ENCODE data around the gene AGBL4.

AGBL4 gene

DNA sequence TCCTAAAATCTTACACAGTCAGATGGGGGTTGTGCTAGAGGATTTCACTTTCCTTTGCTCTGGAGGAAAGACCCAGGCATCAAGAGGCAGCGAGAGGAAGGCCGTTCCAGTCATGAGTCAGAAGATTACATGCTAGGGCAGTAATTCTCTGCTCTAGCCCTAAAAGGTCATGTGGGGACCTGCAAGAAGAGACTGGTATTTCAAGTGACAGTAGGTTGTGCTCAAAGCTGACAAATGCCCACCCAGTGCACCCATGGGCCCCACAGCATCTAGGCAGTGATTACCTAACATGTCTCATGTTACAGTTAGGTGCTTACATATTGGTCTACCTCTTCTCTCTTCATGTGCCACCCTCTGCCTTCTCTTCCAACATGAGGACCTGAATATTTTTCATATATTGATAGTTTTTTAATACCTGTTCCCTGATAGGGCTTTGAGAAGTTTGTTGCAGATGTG is 1147.4 kb downstream of the AGBL4 start:
- no peak for DNase-seq

DNA sequence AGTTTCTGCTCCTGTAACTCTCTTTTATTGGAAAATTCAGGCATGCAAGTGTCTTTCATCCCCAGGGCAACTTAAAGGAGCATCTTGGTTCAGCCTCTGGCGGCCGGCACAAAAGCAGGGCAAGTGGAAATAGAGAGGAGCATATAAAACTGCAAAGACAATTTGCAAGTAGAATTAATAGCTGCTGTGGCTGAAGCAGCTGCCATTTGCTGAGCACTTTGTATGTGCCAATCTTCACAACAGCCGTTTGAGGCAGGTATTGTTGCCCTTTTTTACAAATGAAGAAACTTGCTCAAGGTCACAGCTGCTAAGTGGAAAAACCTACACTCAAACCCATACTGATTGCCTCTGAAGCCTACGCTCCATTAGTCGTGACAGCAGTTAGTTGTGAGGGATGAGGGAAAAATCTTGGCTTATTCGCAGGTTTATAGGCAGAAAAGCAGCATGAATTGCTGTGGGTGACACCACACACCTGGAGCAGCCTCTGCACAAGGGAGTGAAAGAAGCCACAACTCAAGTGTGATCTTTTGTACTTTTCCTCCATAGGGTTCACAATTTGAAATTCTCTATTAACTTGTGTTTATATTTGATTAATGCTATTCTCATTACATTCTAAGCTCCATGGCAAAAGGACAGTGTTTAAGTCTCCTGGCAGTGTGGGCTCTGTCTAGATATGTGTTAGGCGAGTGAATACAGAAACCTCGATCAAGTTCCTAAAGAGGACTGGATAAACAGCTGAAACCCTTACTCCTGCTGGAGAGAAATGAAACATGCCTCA is 1148.0 kb downstream of the AGBL4 start:
- DNase-seq = no peak

DNA sequence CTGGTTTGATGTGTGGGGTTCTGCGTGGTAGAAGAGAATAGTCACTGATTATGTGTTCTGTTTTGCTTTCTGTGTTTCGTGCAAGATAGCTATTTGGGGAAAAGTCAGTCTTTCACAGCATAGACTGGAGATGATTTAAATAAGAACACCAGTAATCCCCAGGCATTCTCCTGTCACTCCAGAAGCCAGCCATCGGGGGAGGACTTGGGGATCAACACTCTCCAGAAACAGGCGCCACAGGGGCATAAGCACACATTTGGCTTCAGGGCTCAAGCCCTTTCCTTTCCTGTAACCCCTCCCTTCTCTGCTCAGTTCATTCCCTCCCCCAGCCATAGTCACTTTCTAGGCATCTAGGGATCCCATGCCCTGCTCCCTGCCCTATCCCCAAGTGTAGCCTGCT is 1149.8 kb downstream of the AGBL4 start:
- DNase-seq = no peak

DNA sequence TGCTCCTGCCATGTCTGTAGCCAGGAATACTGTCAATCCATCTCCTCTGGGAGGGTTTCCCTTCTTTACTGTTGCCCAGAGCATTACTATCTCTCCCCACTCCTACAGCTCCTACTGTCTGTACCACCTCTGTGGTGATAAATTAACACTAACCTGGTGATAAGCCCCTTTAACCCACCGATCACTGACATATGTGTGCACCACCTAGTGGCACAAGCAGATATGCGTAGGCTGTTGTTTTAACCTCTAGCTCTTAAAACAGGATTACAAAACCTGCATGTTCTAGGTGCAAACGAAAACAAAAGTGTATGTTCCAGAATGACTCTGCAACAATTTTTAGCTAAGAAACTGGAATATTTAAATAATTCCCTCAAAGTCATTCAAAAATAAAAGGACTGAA is 1153.2 kb downstream of the AGBL4 start:
- DNase-seq = no peak

DNA sequence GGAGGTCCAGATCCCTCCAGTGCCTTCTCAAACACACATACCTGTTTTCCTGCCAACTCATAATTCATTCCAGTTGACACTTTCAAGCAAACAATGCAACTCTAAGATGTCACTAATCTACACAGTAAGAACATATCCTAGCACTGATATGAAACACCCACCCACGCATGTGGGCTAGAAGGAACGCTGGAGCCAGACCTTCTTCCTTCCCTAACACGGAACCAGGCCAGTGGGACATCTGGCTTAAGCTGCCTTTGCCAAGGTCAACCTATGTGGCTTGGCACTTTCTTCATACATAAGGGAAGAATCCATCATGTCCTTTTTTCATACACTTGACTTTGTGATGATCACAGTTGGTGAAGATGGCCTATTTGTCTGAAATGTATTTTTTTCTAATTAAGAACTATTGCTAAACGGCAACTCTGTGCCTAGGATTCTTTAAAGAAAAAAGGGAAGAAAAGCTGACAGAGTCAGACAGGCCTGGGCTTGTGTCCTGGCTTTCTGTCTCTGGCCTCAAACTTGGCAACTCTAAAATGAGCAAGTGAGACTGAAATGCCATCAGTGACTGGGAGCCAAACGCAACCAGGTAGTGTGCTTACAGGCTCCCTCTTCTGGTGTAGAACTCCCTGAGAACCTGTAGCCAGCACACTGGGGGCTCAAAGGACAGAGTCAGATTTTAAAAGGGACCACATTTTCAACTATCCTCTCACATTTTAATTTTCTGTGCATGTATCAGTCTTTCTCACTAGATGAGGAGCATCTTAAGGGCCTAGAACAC is 1154.4 kb downstream of the AGBL4 start:
- no peak for DNase-seq

DNA sequence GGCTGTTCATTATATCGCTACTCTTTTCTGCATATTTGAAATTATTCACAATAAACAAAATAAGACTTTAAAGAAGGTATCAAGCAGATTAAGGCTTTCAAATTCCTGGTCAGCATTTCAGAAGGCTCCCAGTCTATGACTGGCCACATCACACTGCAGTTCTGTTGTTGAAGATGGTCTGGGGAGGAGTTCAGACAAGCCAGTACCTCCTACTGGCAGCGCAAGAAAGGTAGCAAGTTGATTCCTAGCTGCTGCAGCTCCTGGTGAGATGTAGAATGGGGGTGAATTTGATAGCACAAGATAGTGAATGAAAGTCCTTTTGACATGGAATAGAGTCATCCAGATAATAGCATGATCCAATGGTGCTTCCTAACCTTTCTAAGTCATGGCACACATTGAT is 1158.8 kb downstream of the AGBL4 start:
- no peak for DNase-seq

DNA sequence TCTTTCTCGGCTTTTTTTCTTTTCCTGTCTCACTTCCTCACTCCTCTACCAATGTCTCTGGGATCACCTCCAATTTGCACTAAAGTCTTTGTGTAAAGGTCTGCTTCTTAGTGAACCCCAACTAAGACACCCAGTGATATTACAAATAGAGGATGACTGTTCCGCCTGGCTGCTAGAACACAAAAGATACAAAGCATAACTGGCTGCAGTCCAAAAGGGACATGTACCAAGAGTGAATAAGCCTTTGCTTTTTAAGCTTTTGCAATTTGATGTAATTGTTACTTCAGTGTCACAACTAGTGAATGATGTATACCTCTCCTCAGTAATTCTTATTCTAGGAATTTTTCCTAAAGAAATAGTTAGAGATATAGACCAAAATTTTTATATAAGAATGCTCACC is 1164.3 kb downstream of the AGBL4 start:
- no peak for DNase-seq

DNA sequence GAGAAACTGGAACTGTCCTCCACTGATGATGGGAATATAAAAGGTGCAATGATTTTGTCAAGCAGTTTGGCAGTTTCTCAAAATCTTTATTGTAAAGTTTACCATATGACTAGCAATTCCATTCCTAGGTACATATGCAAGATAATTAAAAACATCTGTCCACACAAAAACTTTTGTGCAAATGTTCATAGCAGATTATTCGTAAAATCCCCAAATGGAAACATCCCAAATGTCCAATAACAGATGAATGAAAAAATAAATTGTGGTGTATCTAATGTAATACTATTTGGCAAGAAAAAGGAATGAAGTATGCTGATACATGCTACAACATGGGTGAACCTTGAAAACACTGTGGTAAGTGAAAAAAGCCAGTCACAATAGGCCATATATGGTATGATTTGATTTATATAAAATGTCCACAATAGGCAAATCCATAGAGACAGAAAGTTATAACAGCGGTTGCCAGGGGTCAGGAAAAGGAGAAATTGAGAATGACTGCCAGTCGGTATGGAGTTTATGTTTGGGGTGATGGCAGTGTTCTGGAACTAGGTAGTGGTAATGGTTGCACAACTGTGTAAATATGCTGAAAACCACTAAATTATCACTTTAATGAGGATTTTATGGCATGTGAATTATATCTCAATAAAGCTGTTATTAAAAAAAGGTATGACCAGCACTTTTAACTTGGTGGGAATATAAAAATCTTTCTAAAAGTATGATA is 1165.4 kb downstream of the AGBL4 start:
- DNase-seq = no peak

DNA sequence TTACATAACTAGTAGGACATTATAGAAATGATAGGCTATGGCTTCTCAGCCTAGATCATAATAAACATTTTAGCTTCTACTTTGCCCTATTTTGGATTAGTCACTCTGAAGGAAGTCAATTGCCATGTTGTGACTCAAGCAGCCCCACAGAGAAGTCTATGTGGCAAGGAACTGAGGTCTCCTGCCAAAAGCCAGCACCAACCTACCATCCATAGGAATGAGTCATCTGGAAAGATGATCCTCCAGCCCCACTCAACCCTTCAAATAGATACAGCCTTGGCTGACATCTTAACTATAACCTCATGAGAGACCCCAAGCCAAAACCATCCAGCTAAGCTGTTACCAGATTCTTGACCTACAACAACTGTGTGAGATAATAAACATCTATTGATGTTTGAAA is 1170.7 kb downstream of the AGBL4 start:
- DNase-seq = no peak

DNA sequence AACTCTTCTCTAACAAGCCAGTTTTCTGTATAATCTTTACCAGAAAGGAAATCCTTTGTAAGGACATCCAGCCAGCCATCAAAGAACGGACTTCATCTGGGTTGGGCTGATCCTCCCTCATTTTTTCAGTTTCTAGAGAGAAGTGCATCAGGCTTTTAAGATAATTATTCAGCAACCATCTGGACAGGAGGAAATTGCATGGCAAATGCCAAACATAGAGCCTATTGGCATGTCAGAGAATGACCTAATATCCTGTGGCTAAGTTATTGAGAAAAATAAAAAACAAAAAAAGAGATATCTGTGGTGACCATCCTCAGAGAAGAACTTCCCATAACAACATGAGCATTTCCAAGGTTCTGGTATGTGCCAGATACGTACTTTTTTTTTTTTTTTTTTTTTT is 1172.1 kb downstream of the AGBL4 start:
- DNase-seq = no peak

DNA sequence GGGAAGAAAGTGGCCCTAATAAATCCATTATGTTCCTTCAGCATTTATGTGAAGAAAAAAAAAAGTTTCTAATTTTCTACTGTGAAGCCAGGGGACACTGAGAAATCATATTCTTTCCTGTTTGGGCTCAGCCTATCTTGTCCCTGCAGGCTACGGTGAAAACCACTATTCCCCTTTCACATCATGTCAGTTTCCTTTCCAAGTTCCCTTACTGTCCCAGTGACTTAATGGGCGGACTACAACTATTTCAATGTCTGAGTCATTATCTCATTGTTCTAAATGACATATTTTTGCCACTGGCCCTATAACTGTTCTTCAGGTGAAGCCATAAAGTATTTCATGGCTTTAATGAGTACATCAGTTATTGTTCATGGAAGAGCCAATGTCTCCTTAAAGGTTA is 1175.7 kb downstream of the AGBL4 start:
- DNase-seq = no peak

DNA sequence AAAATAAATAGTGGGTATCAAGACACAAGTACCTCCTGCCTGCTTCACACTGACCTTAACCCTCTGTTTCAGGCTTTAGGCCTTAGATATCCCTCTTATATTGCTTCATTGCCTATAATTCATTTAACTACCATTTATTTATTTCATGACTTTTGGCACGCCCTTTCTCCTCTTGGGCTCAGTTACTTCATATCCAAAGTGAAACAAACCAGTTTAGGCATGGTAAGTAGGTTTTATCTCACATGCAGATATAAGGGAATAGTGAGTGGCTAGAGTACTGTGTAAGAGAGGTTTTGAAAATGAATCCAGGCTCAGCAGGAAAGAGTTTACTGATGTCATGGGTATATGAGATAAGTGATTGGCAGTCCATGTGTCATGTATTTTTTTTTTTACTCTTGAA is 1177.3 kb downstream of the AGBL4 start:
- no peak for DNase-seq

DNA sequence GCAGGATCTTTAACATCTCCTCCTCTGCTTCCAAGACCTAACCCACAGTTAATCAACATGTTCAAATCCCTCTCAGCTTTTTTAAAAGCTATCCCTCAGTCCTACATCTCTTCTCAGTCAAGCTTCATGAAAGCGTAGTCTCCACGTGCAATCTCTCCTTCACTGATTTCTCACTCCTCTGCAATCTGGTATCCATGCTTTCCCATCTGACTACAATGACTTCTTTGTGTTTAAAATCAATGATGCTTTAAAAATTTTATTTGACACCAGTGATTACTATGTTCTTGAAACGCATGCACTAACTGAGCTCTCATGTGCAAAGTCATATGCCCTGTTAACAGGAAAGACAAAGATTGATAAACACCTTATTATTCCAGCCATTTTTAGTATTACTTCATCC is 1179.6 kb downstream of the AGBL4 start:
- no peak for DNase-seq

DNA sequence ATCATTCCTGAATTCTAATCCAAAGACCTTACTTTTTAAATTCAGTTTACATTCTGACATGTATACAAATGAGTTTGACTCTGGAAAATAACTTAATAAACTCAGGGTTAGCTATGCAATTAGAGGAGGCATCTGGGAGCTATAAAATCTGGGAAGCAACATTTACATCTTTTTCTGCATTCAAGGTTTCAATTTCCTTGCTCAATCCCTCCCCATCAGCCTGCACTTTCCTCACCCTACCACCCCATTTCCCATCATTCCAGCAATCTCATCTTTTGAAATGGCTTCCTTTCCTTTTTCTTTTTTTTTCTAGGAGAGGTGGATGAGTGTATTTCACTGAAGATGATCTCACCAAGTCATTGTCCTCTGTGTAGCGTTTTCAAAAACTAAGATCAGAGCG is 1181.8 kb downstream of the AGBL4 start:
- no peak for DNase-seq

DNA sequence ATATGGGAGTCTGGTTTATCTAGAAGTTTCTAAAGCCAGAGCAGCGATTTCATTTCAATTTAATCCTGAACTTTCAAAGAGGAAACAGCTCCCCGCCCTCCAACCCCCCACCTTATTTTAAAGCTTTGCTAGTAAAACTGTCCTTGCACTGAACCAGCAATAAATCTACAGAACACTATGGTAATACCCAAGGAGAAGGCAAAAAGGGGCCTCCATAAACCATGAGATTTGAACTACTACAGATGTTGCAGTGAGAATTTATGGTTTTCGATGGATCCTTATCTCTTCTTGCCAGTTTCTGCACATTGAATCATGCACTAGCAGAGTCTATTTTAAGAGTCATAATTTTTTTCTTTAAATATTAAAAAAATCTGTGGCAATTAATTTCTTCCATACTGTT is 1182.3 kb downstream of the AGBL4 start:
- no peak for DNase-seq

DNA sequence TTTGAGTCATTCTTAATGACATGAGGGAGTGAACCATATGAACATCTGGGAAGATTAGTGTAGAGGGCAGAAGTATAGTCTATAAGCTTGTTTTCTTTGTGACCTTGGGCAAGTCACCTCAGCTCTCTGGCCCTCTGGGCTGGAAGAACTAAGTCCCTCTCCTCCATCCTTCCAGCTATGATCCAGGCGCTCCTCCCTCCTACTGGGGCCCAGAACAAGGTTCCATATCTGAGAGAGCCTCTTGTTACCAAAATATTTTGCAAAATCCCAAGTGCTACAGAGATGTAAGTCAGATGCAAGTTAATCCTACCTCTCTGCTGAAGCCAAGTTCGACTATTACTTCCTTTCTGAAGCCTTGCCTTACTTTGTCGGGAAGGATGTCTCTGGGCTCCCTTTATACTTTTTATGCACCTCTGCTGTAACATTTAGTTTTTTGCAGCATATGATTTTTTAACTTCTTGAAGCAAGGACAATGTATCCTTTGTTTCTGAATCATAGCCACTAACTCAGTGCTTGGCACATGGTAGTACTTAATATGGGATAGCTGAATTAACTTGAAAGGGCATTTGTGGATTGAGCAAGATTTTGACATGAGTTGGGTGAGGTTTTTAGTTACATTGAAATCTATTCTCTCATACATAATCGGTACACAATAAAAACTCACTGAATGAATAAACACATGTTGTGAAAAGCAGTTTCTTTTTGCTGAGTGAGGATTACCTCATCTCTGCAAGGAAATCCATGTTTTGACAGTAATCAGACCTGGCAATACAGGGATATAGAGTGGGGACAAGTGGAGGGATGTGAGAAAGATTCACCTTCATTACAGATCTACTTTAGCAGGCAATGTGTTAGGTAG is 1192.4 kb downstream of the AGBL4 start:
- DNase-seq = no peak

DNA sequence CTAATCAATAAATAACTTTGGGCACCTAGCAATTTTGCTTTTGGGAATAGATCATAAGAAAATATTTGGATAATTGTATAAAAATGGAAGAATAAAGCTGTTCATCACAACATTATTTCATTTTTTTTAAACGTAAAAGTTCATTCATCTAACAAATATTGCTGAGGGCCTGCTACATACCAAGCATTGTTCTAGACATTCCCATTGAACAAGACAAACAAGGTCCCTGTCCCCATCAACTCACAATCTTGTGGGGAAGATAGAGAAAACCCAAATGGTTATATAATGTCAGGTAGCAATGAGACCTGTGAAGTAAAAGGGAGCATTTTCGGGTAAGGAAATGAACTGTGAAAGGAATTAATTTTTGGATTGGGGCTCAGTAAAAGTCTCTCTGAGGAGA is 1193.0 kb downstream of the AGBL4 start:
- DNase-seq = no peak

DNA sequence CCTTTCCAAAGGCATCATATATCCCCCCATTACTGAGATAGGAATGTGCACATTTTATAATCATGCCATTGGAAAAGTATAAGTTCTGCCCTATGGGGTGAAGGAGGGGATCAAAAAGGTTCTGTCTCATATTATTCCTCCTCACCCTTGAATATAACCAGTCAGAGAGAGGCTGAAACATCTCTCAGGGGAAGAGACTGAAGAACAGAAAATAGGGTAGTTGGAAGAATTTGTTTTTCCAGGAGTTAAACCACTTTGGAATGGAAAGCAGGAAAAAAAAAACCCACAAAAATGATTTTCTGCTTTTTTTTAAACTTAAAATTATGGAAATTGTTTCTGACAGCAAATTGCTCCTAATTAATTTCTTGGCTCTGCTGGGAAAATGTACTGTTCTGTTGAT is 1194.3 kb downstream of the AGBL4 start:
- no peak for DNase-seq

DNA sequence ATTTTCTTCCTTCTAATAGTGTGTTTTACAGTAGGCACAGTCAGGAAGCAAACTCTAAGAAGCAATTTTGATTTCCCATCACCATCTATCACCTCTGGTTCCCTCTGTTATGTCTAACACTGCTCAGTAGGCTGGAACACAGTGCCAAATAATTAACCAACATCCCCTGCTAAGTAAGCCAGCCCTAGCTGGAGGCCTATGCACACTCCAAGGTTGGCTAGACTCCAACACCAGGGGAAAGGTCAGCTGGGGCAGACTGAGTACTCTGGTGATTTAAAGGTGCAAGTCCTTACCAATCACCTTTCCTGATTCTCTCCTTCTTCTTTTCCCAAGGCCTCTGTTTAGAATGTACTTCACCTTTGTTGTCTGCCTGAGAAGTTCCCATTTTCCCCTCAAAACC is 1200.6 kb downstream of the AGBL4 start:
- no peak for DNase-seq

DNA sequence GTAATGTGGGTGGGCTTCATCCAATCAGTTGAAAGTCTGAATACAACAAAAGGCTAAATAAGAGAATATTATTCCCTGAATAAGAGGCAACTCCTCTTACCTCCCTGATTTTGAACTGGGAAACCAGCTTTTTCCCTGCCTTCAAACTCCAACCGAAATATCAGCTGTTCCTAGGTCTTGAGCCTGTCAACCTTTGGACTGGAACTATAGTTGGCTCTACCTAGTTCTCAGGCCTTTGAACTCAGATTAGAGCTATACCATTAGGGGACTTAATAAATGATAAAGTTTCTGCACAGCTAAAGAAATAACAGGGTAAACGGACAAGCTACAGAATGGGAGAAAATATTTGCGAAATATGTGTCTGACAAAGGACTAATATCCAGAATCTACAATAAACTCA is 1203.3 kb downstream of the AGBL4 start:
- DNase-seq = no peak

DNA sequence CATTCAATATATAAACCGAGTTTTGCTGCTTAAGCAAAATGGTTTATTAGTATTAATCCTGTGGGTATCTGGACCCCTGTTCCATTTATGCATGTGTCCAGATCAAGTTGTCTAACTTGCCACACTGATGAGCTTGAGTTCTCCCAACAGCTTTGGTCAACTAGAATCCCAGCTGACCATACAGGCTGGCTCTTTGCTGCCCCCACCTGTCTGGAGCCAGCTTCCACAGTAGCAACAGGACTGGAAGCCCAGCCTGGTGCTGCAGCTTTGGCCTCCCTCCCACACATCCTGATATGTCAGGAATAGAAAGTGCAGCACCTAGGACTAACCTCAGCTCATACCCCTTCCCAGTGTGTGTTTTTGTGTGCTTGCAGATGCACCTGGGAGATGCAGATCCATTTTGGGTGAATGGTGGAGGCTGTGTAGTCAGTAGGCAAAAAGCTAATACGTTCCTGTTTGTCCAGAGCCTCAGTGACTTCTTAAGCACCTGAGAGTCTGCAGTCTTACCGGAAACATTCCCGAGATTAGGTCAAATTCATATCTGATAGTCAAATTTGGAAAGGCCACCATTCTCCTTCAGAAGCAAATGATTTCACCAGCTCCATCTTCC is 1206.1 kb downstream of the AGBL4 start:
- DNase-seq = no peak

DNA sequence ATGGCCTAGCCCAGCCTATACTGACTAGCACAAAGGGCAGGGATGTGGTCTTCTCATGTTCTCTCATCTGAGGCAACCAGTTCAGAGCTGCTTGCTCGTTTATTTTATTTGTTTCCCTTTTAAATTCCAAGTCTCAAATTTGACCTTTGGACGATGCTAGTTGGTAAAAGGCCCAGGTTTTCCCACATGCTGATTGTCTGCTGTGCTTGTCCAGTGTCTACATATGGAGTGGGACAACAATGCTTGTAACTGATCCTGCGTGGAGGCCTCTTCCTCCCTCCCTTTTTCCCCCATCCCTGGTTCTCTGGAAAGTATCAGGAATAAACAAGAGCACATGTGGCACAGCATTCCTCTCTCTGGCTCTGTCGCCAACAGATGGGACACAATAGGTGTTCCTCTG is 1213.0 kb downstream of the AGBL4 start:
- DNase-seq = no peak
